ENCODE results near the gene ZMIZ1. TPM values are rescaled to one million over a fixed set of nuclear protein-coding genes. Genes with fewer than 3 reads are reported as not detected.
A peak's percentile ranks its signal among the peaks of the same experiment; 100 is the strongest.

Gene ZMIZ1
- total RNA-seq, 1 experiment from 2014 or later: 28.4 TPM

GRCh38 chr10:79180414-79181221 lies 111.9 kb downstream of the ZMIZ1 start:
- Histone ChIP-seq H2AFZ (ENCODE audit: low read depth, low read length, poor library complexity, severe bottlenecking) (no peak overlapping the region), H3K4me3 (replicated peaks in 1 of 2; ENCODE audit: low read depth in 1 of 2, low read length in 2 of 2) (no peak overlapping the region), H3K9me3 (ENCODE audit: control insufficient read depth in 1 of 2, insufficient read depth in 1 of 2, low read depth in 1 of 2, low read length in 2 of 2) (no peaks in the 10 kb centered on the region), H3K4me2 (ENCODE audit: low read length) (peak overlapping the region; percentile 80), H4K20me1 (ENCODE audit: insufficient read depth) (no peaks in the 10 kb centered on the region), H3K27ac (ENCODE audit: low read depth, low read length) (peak overlapping the region; percentile 53), H3K9ac (ENCODE audit: low read length) (peak overlapping the region; percentile 10; the same call in 1 of the 2 replicates), H3K9me2 (ENCODE audit: insufficient read depth) (no peaks in the 10 kb centered on the region), H3K4me1 (ENCODE audit: control insufficient read depth in 1 of 2, insufficient read depth in 2 of 2, low read length in 2 of 2) (peaks cover 58 to 70% of the 10 kb centered on the region in 2 experiments), H3K79me2 (ENCODE audit: insufficient read depth, low read length) (no peaks in the 10 kb centered on the region; the same call in 1 of the 2 replicates), H3K36me3 (ENCODE audit: control insufficient read depth in 1 of 2, insufficient read depth in 2 of 2, low read length in 2 of 2) (no peaks in the 10 kb centered on the region), H3K27me3 (ENCODE audit: insufficient read depth, low read length) (no peaks in the 10 kb centered on the region)
- DNase-seq (ENCODE audit: low read depth, low spot score): no peak
- ChIA-PET CTCF (no interaction called here), POLR2A (no interaction called here), RAD21 (ENCODE audit: low non-redundant PET in 1 of 2, low total read pairs in 2 of 2, uncharacterized antibody in 2 of 2, unreplicated experiment in 2 of 2) (no interaction called here)
- intact Hi-C loops (cut with micrococcal nuclease): no loop called here
- TF ChIP-seq EGR1 (IDR thresholded peaks at IDR 0.05; ENCODE audit: low read depth) (no peak), JUND (IDR thresholded peaks at IDR 0.05) (no peak), RAD21 (IDR thresholded peaks at IDR 0.05; ENCODE audit: low read depth) (no peak), ZFX (IDR thresholded peaks at IDR 0.05) (no peak)
- TF ChIP-seq, protein P1, sequence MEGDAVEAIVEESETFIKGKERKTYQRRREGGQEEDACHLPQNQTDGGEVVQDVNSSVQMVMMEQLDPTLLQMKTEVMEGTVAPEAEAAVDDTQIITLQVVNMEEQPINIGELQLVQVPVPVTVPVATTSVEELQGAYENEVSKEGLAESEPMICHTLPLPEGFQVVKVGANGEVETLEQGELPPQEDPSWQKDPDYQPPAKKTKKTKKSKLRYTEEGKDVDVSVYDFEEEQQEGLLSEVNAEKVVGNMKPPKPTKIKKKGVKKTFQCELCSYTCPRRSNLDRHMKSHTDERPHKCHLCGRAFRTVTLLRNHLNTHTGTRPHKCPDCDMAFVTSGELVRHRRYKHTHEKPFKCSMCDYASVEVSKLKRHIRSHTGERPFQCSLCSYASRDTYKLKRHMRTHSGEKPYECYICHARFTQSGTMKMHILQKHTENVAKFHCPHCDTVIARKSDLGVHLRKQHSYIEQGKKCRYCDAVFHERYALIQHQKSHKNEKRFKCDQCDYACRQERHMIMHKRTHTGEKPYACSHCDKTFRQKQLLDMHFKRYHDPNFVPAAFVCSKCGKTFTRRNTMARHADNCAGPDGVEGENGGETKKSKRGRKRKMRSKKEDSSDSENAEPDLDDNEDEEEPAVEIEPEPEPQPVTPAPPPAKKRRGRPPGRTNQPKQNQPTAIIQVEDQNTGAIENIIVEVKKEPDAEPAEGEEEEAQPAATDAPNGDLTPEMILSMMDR (IDR thresholded peaks at IDR 0.05 in 2 of 3, conservative IDR thresholded peaks at IDR 0.05 in 1 of 3; ENCODE audit: borderline replicate concordance in 1 of 3, insufficient read depth in 1 of 3, low read depth in 2 of 3, low read length in 2 of 3): no peak
- no TSS peak for BruUV-seq (replicated peaks)
- no peak for ATAC-seq

GRCh38 chr10:79181227-79181626 lies 112.5 kb downstream of the ZMIZ1 start:
- ATAC-seq (peak; percentile 2; the same call in 1 of the 2 replicates), DNase-seq (ENCODE audit: low read depth, low spot score) (no peak)
- no peaks in the 10 kb centered on the region for H3K9me3 ChIP-seq (ENCODE audit: control insufficient read depth in 1 of 2, insufficient read depth in 1 of 2, low read depth in 1 of 2, low read length in 2 of 2)
- no peaks in the 10 kb centered on the region; the same call in 1 of the 2 replicates for H3K79me2 ChIP-seq (ENCODE audit: insufficient read depth, low read length)
- H3K36me3 ChIP-seq (ENCODE audit: control insufficient read depth in 1 of 2, insufficient read depth in 2 of 2, low read length in 2 of 2): no peaks in the 10 kb centered on the region
- ChIA-PET POLR2A (no interaction called here), CTCF (no interaction called here), RAD21 (ENCODE audit: low non-redundant PET in 1 of 2, low total read pairs in 2 of 2, uncharacterized antibody in 2 of 2, unreplicated experiment in 2 of 2) (no interaction called here)
- peaks cover 64 to 77% of the 10 kb centered on the region in 2 experiments for H3K4me1 ChIP-seq (ENCODE audit: control insufficient read depth in 1 of 2, insufficient read depth in 2 of 2, low read length in 2 of 2)
- H2AFZ ChIP-seq (ENCODE audit: low read depth, low read length, poor library complexity, severe bottlenecking): no peak overlapping the region
- H3K27me3 ChIP-seq (ENCODE audit: insufficient read depth, low read length): no peaks in the 10 kb centered on the region
- H4K20me1 ChIP-seq (ENCODE audit: insufficient read depth): no peaks in the 10 kb centered on the region
- BruUV-seq (replicated peaks): no TSS peak
- peak overlapping the region; percentile 6; the same call in 1 of the 2 replicates for H3K9ac ChIP-seq (ENCODE audit: low read length)
- intact Hi-C loops (cut with micrococcal nuclease): no loop called here
- H3K27ac ChIP-seq (ENCODE audit: low read depth, low read length): peak overlapping the region; percentile 53
- H3K9me2 ChIP-seq (ENCODE audit: insufficient read depth): no peaks in the 10 kb centered on the region
- TF ChIP-seq YY1 (IDR thresholded peaks at IDR 0.05; ENCODE audit: extremely low read depth, insufficient replicate concordance, low read depth, low read length) (no peak), ELF1 (IDR thresholded peaks at IDR 0.05; ENCODE audit: borderline replicate concordance, low read depth) (no peak), CEBPB (IDR thresholded peaks at IDR 0.05; ENCODE audit: low read depth) (no peak), JUND (IDR thresholded peaks at IDR 0.05) (no peak), SIN3A (IDR thresholded peaks at IDR 0.05; ENCODE audit: low read depth) (no peak), SP1 (IDR thresholded peaks at IDR 0.05; ENCODE audit: low read depth) (no peak), POLR2AphosphoS5 (IDR thresholded peaks at IDR 0.05; ENCODE audit: low read depth, low read length) (no peak)
- no peak overlapping the region for H3K4me3 ChIP-seq (replicated peaks in 1 of 2; ENCODE audit: low read depth in 1 of 2, low read length in 2 of 2)
- H3K4me2 ChIP-seq (ENCODE audit: low read length): peak overlapping the region; percentile 80
